ENCODE results near the gene ORMDL2.
"Not testable (repeated sequence)": the region's sequence is repeated elsewhere in the genome, so short reads cannot be mapped to it uniquely, and the experiment has no call there.

The ORMDL2 gene

GRCh38 chr12:55829967-55830600, 12.2 kb downstream of the ORMDL2 start:
- no peak for DNase-seq

- no peak for DNase-seq
Measured at GRCh38 chr12:55830601-55831446, 13.0 kb downstream of the ORMDL2 start.

- DNase-seq: no peak
Measured at GRCh38 chr12:55831447-55831815, 13.6 kb downstream of the ORMDL2 start.

- no peak for DNase-seq
Measured at GRCh38 chr12:55833056-55833455, 15.2 kb downstream of the ORMDL2 start.

GRCh38 chr12:55834400-55834799, 16.6 kb downstream of the ORMDL2 start:
- not testable (repeated sequence) for DNase-seq

- no peak for DNase-seq
Measured at GRCh38 chr12:55838361-55838760, 20.5 kb downstream of the ORMDL2 start.

- DNase-seq: no peak
Measured at GRCh38 chr12:55839345-55840140, 21.7 kb downstream of the ORMDL2 start.

GRCh38 chr12:55840581-55841351, 22.9 kb downstream of the ORMDL2 start:
- no peak for DNase-seq

- no peak for DNase-seq
Measured at GRCh38 chr12:55842681-55843429, 25.0 kb downstream of the ORMDL2 start, which contains the start of gene MMP19. MMP19 (minus strand) TSS chr12:55842936; CDS start chr12:55842830, 106 bp downstream.

GRCh38 chr12:55843431-55843830, 25.6 kb downstream of the ORMDL2 start:
- DNase-seq: no peak

- DNase-seq: no peak
Measured at GRCh38 chr12:55844961-55845360, 27.1 kb downstream of the ORMDL2 start.

GRCh38 chr12:55845361-55845760, 27.5 kb downstream of the ORMDL2 start:
- DNase-seq: no peak

- DNase-seq: no peak
Measured at GRCh38 chr12:55845785-55846496, 28.1 kb downstream of the ORMDL2 start.

- no peak for DNase-seq
Measured at GRCh38 chr12:55847033-55847432, 29.2 kb downstream of the ORMDL2 start.

- DNase-seq: no peak
Measured at GRCh38 chr12:55847603-55848291, 29.9 kb downstream of the ORMDL2 start.

GRCh38 chr12:55849616-55850343, 31.9 kb downstream of the ORMDL2 start:
- DNase-seq: no peak

GRCh38 chr12:55850401-55850800, 32.6 kb downstream of the ORMDL2 start:
- no peak for DNase-seq

GRCh38 chr12:55850893-55851292, 33.1 kb downstream of the ORMDL2 start:
- no peak for DNase-seq

GRCh38 chr12:55852740-55853139, 34.9 kb downstream of the ORMDL2 start:
- DNase-seq: no peak

GRCh38 chr12:55861396-55861795, 43.6 kb downstream of the ORMDL2 start:
- DNase-seq: no peak

Data from NCI-H510A (cell line).